WTC11 (cell line): ENCODE data around the gene MFAP1.

Experiments
- ETV6 ChIP-seq: sonication (generic); formaldehyde crosslinking; IDR thresholded peaks from 2 replicates; pipeline ENCODE4 v1.8.1; 2022; ENCODE audit warnings: mild to moderate bottlenecking, missing genetic modification reagents
- GRHL2 ChIP-seq: fragments of 250-450 bp; sonication (Bioruptor Pico); IDR thresholded peaks from 2 replicates; pipeline ENCODE4 v1.8.0; 2022; ENCODE audit warnings: mild to moderate bottlenecking, moderate library complexity; ENCODE audit not compliant: insufficient replicate concordance, severe bottlenecking
- ZBTB21 ChIP-seq: sonication (generic); formaldehyde crosslinking; IDR thresholded peaks from 2 replicates; pipeline ENCODE4 v1.8.1; 2023; ENCODE audit warnings: mild to moderate bottlenecking, missing genetic modification reagents, borderline replicate concordance
- ZNF232 ChIP-seq: sonication (generic); formaldehyde crosslinking; IDR thresholded peaks from 2 replicates; pipeline ENCODE4 v1.8.0; 2022; ENCODE audit warnings: mild to moderate bottlenecking, missing genetic modification reagents
- TF ChIP-seq, protein P1 (sequence below): sonication (generic); formaldehyde crosslinking; IDR thresholded peaks from 2 replicates; pipeline ENCODE4 v1.8.1; 2023; ENCODE audit warnings: mild to moderate bottlenecking, missing genetic modification reagents, moderate library complexity
- TF ChIP-seq, protein P2 (sequence below): sonication (generic); formaldehyde crosslinking; IDR thresholded peaks from 2 replicates; pipeline ENCODE4 v1.8.1; 2023; ENCODE audit warnings: mild to moderate bottlenecking, missing genetic modification reagents, moderate library complexity
- TF ChIP-seq, protein P3 (sequence below): fragments of 200-600 bp; IDR thresholded peaks from 2 replicates; pipeline ENCODE4 v1.8.0; 2022; ENCODE audit warnings: antibody characterized with exemption

DNA sequence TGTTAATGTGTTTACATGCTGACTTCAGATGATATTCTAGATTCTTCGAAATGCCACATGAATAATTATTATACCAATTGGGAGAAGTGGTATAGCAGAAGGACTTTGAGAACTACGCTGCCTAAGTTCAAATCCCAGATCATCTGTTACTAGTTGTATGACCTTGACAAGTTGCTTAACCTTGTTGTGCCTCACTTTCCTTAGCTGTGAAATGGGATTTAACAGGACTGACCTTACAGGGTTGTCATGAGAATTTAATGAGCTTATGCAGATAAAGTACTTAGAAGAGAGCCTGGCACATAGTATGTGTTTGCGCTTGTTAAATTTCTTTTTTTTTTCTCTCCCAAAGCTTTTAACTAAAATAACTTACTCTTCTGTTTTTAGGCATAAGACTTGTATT lies 26.8 kb upstream of the MFAP1 start:
- TF ChIP-seq ETV6 (no peak), GRHL2 (CRISPR knock-in tag) (no peak), ZBTB21 (CRISPR knock-in tag) (no peak), ZNF232 (CRISPR knock-in tag) (no peak)
- TF ChIP-seq, protein P1, sequence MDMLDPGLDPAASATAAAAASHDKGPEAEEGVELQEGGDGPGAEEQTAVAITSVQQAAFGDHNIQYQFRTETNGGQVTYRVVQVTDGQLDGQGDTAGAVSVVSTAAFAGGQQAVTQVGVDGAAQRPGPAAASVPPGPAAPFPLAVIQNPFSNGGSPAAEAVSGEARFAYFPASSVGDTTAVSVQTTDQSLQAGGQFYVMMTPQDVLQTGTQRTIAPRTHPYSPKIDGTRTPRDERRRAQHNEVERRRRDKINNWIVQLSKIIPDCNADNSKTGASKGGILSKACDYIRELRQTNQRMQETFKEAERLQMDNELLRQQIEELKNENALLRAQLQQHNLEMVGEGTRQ (CRISPR knock-in tag) = no peak
- TF ChIP-seq, protein P2, sequence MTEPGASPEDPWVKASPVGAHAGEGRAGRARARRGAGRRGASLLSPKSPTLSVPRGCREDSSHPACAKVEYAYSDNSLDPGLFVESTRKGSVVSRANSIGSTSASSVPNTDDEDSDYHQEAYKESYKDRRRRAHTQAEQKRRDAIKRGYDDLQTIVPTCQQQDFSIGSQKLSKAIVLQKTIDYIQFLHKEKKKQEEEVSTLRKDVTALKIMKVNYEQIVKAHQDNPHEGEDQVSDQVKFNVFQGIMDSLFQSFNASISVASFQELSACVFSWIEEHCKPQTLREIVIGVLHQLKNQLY (CRISPR knock-in tag) = no peak
- TF ChIP-seq, protein P3, sequence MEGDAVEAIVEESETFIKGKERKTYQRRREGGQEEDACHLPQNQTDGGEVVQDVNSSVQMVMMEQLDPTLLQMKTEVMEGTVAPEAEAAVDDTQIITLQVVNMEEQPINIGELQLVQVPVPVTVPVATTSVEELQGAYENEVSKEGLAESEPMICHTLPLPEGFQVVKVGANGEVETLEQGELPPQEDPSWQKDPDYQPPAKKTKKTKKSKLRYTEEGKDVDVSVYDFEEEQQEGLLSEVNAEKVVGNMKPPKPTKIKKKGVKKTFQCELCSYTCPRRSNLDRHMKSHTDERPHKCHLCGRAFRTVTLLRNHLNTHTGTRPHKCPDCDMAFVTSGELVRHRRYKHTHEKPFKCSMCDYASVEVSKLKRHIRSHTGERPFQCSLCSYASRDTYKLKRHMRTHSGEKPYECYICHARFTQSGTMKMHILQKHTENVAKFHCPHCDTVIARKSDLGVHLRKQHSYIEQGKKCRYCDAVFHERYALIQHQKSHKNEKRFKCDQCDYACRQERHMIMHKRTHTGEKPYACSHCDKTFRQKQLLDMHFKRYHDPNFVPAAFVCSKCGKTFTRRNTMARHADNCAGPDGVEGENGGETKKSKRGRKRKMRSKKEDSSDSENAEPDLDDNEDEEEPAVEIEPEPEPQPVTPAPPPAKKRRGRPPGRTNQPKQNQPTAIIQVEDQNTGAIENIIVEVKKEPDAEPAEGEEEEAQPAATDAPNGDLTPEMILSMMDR = no peak
